Activated T-cell treated with anti-CD3 and anti-CD28 coated beads for 4 hours (primary cell): Measurements from ENCODE around the gene GREM1.

ENCODE experiments used
- DNase-seq: peaks from one replicate; pipeline ENCODE4 v3.0.0-alpha.2; 2020

Gene GREM1

DNA sequence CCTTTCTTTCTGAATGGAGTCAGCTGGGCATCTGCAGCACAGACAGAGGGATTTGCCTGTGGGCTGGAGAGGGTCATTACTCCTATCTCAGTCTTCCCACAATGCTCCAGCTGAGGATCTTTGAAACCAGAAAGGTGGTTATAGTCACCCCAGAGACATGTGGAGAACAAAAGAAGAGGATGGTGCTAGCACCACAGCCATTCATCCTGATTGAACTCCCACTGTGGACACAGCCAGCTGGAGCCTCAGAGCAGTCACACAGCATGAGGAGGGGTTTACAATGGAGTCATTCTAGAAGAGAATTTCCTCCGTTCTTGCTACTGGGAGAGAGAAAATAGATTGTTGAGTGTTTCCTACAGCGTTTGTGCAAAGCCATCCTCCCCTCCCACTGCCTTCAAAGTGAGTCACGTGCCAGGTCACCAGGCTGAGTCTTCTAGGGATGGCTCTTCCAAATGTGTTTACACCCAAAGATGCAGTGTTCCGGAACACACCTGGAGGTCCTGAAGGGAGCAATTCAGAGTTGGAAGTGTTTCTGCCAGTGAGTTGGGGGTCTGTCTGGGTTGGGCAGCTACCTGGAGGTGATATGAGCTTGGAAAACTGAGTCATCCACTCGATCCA is 18.9 kb upstream of the GREM1 start:
- DNase-seq, result no peak

DNA sequence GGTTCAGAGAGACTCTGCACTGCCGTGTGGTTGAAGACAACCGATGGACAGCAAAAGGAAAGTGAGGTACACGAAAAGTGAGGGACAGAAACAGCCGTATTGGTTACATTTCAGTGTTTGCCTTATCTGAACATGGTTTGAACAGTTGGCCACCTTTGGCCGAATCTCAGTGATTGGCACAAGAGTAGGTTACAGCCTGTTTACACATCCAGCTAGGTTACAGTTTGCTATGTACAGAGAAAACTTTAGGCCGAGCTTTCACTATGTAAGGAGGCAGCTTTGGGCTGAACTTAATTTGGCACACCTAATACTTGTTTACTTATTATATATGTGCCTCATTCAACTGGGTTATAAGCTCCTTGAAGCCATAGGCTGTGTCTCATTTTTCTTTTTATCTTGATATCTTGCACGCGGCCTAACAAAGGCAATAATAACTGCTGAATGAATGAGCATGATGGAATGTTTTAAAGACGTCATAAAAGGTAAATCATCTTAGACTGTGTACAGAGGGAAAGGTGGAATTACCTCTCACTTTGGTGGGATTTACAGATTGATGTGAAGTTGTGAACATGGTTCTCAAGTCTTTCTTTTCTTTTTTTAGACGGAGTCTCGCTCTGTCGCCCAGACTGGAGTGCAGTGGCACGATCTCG is 17.2 kb upstream of the GREM1 start:
- DNase-seq, result no peak

- no peak for DNase-seq
Measured at GRCh38 chr15:32701863-32702262, 15.9 kb upstream of the GREM1 start.

GRCh38 chr15:32704395-32704981 is 13.3 kb upstream of the GREM1 start:
- DNase-seq, result no peak

DNA sequence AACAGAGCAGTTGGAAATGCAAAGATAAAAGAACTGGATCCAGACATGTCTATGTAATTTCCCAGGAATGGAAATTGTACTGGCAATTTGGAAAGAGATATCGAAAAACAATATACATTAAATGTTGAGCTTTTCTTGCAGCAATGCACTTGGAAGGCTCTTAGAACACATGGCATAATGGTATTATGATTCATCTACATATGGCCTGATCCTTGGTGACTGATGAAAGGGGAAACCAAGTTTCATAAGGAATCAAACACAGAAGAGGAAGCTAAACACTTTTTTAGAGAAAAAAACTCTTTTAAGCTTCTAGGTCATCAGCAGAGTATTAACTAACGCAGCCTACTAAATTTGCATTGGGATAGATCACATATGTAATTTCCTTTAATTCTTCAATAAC is 12.4 kb upstream of the GREM1 start:
- no peak for DNase-seq

DNA sequence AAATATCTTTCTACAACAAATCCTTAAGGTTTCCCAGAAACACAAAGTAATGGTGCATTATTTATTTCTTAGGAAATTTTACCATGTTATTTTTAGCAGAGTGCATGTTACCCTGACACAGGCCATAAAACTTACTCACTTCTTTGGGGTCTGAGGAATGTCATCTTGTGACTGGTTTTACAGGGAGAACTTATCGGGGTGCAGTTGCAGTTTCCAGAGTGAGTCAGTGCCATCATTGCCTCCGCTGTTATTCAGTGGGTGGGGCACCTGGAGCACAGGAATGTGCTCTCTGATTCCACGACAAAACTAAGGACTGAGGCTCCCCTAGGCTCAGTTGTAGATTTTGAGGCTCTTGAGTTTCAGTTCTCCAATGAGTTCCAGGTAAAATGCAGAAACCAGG is 11.1 kb upstream of the GREM1 start:
- DNase-seq, result no peak

- no peak for DNase-seq
Measured at GRCh38 chr15:32707436-32707835, 10.4 kb upstream of the GREM1 start.

GRCh38 chr15:32709295-32710033 is 8.3 kb upstream of the GREM1 start:
- no peak for DNase-seq

DNA sequence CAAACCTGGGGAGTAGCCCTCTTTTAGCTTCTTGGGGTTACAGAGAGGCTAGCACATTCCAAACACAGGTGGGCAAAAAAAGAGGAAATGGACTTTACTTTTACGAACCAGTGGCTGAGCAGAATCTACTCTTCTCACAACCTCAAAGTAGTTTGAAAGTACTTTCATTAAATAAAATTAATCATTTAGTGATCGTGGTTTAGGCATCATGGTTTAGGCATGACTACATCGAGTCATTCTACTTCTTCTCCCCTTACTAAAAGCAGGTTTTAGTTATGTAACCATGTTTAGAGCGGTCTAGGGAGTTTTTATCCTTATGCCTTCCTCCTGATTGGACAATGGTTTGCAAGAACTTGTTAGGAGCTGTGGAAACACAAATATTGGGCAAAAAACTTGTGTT is 2.5 kb upstream of the GREM1 start:
- no peak for DNase-seq

- no peak for DNase-seq
Measured at GRCh38 chr15:32716216-32716914, 1.4 kb upstream of the GREM1 start.

GRCh38 chr15:32716915-32717425 is 834 bp upstream of the GREM1 start:
- DNase-seq, result no peak

GRCh38 chr15:32718227-32718820 is 520 bp downstream of the GREM1 start:
- no peak for DNase-seq

GRCh38 chr15:32718821-32719716 is 1.3 kb downstream of the GREM1 start:
- DNase-seq, result no peak

- DNase-seq, result no peak
Measured at GRCh38 chr15:32721596-32721995, 3.8 kb downstream of the GREM1 start.

GRCh38 chr15:32722136-32722535 is 4.3 kb downstream of the GREM1 start:
- DNase-seq, result no peak

DNA sequence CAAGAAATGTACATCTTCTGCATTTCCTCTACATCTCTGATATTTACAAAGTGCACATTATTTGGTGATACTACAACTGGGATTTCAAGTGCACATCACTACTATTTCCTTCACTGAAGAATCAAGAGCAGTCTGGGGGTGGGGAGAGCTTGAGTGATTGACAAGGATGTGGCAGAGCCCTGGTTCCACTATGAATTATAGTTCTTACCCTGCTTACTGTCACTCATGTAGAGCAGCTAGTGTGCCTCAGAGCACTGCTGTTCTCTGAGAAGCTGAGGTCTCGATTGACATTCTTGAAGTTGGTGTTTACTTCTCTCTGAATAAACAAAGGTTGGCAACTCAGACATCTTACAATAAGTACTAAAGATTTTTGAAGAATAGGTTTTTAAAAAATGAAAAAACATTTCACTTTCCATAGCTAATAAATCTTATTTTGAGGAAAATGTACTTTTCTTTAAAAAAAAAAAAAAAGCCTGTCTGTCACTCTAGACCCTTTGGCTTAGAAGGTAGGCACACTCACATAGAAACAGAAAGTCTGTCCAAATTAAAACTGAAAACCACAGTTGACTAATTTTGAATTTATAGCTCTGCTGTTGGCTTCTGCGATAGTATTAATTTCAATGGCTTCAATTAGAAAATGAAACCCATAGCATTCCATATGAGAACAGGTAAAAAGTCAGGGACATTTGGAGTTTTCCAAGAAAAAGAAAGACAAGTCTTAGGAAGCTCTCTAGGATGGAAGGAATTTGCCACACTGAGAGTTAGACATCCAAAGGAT is 5.6 kb downstream of the GREM1 start:
- no peak for DNase-seq

GRCh38 chr15:32729700-32730395 is 12.0 kb downstream of the GREM1 start:
- DNase-seq, result no peak

GRCh38 chr15:32730677-32731654 is 13.2 kb downstream of the GREM1 start:
- no peak for DNase-seq
